HG03103 (cell line): ENCODE results near the gene CEP152.

Experiments used
- ATAC-seq: cut with Tn5 transposase; IDR thresholded peaks from one replicate; pipeline ENCODE4 v1.9.1; 2021; ENCODE audit warnings: low read depth; ENCODE audit not compliant: unreplicated experiment

The CEP152 gene

DNA sequence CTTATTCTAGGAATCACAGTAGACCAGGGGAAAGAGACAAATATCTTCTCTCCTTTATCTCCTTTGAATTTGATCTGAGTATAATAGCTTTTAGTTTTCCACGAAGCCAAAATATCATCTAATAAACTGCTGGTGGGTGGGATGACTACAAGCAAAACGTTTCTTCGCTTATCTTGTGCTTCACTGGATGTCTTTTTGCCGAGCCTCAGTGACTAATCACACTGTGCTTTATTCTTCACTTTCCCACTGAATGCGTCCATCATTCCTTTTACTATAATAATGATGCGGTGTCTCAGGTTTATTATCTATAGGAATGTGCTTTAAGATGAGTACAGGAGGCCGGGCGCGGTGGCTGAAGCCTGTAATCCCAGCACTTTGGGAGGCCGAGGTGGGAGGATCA, 32.5 kb downstream of the CEP152 start:
- ATAC-seq, result no peak

DNA sequence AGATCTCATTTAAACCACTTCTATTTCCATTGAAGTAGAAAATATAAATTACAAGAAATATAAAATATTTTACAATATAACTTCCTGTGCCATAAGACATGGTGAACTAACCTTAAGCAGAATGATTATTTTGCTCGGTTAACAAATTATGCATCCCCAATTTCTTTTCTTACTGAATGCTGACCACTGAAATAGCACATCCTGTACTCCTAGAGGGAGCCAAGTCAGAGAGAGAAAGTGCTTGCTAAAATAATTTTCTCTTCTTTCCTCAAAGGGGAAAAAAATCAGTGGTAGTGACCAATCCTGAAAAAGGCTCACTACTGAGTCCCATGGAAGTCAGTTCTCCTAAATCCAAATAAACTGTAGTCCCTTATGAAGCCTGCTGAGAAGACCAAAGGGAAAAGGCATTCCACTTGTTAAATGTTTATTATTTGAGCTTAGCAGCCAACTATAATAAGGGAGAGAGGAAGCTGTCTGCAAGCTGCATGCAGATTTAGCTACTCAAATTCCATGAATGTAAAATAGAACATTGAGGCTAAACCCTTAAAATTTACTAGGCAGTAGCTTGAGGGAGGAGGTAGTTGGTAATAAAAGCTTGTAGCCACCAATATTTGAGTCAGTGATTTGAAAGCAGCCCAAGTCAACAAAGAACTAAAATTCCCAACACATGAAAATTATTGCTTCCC, 33.1 kb downstream of the CEP152 start:
- ATAC-seq, result no peak

DNA sequence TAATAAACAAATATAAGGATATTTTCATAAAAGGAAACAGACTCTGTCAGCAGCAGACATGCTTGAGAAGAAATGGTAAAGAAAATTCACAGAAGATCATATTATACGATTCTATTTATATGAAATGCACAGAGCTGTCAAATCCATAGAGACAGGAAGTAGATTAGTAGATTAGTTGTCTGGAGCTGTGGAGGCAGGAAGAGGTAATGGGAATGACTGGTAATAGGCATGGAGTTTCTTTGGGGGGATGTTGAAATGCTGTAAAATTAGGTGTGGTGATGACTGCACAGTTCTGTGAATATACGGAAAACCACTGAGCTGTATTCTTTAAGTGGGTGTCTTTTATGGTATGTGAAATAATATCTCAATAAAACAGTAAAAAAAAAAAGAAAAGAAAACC, 35.3 kb downstream of the CEP152 start:
- ATAC-seq, result no peak

DNA sequence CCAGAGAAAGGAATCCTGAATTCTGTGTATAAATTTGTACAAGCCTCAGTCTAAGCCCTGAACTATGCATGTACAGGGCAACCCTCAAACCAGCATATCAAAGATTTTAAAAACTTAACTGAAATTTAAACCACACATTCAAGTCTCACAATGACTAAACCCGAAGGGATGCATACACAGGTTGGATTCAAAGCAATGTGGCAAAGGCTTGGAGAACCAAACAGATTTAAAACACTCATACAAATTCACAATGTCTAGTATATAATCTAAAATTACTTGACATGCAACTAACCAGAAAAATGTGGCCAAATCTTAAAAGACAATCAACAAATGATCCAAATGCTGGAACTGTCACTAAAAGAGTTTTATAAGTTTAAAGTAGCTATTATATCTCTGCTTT, 36.4 kb downstream of the CEP152 start:
- ATAC-seq, result no peak

- no peak for ATAC-seq
Observed at GRCh38 chr15:48766196-48766595, 44.7 kb downstream of the CEP152 start.

DNA sequence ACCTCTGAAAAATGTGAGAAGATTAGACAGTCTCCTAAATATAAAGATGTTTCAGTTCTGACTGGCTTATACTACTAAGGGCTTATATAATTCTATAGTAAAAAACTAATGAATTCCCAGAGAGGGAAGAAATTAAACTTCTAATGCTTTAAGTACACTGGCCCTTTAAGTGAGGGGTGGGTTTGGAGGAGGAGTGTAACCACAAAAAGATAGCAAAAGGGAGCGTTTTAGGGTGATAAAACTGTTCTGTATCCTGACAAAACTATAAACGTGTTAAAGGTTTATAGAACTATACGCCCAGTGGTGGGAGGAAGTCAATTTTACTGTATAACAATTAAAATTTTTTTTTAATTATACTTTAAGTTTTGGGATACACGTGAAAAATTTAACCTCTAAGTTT, 45.8 kb downstream of the CEP152 start:
- ATAC-seq, result no peak

- ATAC-seq, result no peak
Observed at GRCh38 chr15:48761393-48762158, 49.3 kb downstream of the CEP152 start.

- ATAC-seq, result no peak
Observed at GRCh38 chr15:48759921-48760320, 50.9 kb downstream of the CEP152 start.

DNA sequence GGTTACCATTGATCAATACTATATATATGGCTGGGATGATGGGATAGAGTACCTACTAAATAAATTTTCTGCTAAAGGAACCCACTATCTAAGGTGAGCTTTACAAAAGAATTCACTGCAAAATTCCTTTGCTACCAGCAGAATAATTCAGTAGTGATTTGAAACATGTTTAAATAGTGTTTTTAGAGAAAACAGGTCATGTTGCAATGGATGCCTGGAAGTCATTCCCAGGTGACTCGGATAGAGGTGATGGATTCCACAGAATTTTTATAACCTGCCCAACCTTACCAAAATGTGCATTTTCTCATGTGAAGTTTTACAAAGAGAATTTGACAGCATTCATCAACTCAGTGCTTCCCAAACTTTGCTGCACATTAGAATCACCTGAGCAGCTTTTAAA, 53.2 kb downstream of the CEP152 start:
- no peak for ATAC-seq

- ATAC-seq, result no peak
Observed at GRCh38 chr15:48754011-48754410, 56.9 kb downstream of the CEP152 start.

DNA sequence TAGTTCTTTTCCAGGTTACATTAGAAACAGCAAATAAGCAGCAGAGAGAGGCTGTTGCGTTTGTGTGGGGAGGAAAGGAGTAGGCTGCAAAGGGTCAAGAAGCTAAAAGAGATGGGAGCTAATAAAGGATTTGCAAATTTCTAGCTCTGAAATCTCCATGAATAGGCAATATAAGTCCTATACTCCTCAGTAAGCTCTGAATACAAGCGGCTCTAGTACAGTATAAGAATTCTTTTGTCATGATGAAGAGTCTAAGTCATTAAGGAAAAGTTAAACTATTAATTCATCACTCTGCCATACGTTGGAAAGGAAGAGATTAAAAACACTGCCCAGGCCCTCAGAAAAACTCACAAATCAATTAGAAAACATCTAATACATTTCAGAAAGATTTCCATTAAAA, 59.3 kb downstream of the CEP152 start:
- ATAC-seq, result no peak

DNA sequence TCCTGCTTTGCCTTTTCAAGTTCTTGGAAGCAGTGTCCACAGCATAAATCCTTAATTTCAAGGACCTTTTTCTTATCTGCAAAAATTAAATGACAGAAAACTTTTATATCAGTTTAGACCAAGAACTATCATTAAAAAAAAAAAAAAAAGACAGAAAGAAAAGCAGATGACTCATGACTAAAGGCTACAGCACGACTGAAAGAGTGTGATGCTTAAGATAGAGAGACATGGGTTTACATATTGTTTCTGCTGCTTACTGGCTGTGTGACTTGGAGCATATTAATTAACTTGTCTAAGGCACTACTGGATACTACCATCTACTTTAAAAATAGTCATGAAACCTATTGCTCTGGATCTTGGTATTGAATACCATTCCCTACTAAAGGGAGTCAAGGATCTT, 62.3 kb downstream of the CEP152 start:
- no peak for ATAC-seq

- no peak for ATAC-seq
Observed at GRCh38 chr15:48733615-48734014, 77.3 kb downstream of the CEP152 start.

- no peak for ATAC-seq
Observed at GRCh38 chr15:48730506-48730905, 80.4 kb downstream of the CEP152 start.

DNA sequence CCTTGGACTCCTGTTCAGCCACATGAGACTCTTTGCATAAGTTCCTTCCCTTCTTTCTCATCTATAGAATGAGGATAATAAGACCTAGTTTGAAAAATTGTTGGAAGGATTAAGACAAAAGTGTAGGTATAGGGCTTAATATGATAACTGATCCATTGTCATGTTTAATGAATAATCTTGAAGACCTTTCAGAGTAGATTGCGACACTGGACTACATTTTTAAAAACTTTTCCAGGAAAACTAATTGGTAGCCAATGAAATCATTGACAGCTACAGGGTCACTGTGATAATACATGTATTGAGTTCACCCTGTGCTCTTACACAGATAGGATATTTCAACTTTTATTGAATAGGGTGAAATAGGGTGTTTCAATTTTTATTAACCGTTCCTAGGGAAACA, 86.9 kb downstream of the CEP152 start:
- no peak for ATAC-seq

DNA sequence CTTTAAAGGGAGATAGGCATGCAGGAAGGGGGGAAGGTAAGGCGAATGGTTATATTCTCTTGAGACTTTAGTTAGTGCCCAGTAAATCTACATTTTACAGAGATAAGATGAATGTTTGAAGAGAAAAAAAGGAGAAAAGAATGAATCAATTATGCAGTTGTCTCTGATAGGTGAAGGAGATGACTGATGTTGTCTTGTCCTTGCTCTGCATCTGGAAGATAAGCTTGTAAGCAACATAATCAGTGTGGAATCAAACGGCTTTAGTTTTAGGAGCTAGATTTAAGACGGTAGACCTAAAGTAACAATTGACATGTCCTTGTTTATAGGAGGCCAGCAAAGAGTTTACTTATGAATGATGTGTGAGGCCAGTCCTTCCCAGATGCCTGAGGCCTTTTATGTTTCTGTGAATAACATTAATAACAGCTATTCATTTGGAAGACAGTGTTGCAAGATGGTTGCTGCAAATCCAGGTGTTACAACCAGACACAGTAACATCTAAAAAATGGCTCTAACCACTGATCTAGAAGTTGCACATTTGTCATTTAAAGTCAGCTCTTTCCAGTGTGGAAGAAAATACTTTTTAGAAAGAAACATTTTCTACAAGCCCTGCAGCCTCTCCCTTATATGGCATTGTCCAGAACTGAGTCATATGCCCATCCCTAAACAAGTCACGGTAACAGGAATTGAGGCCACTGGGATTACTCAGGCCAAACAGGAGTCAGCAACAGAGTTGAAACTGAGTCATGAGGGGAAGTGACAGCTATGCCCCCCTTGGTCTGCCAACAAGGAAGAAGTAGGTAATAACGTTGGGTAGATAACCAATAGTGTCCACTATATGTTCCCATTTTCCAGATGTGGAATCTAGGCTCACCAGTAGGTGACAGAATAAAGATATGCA, 87.9 kb downstream of the CEP152 start:
- ATAC-seq, result no peak

DNA sequence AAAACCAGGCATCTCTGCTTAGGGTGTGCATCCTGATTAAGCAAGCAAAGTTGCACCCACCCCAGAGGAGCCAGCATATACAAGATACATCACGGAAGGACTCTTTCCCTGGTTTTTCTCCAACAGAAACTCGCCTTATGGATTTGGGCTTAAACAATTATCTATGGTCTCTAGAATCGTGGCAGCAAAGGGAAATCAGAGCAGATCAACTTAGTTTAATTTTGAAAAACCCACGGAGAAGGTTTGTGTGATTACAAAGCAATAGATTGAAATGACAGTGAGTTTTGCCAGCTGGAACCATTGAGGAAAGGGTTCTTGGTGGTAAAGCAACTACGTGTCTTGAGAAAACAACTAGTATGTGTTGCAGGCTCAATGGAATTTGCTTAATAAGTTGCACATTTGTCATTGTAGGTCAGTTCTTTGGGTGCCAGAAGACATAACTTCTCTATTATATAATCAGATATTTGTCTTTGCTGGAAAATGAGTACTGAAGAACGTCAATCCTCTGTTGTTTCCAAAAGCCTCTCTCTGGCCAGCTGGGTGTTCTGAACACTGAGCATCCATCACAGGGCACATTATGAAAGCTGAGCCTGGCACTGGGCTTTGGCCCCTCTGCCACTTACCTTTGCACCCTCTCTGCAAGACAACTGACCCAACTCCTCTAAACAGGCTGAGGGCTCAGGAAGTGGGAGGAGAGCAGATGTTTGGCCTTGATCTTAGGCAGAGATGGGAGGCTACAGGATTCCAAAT, 89.6 kb downstream of the CEP152 start:
- ATAC-seq, result no peak

- ATAC-seq, result no peak
Observed at GRCh38 chr15:48720646-48721045, 90.2 kb downstream of the CEP152 start.

DNA sequence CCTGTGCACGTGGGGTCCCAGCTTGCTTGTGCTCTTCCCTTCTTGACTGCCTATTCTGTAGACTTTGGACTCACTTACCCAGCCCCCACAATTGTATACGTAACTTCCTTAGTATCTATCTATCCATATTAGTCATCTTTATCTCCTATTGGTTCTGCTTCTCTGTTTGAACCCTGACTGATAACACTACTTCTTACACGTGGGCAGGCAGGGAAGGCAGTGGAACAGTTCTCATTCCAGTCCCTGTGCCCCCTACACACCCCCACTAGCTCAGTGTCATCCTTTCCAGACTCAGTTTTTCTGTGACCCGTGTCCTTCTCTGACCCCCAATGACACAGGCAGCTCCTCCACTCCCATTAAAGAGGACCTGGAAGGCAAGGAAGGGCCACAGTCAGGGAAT, 91.2 kb downstream of the CEP152 start:
- no peak for ATAC-seq

- no peak for ATAC-seq
Observed at GRCh38 chr15:48718646-48719045, 92.2 kb downstream of the CEP152 start.

DNA sequence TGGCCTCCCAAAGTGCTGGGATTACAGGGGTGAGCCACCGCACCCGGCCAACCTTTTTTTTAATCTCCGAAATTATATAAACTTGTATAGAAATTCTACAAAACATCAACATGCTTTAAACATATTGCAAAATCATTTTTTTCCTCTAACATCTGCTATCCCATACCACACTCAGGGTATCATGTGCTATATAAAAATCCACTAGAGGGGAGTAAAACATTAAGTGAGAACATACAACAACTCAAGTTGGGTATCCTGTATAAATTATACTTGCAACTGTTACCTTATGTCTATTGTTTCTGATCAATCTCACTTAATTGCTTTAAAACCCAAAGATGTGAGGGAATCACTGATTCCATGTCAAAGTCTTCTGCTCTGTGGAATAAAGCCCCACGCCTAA, 93.4 kb downstream of the CEP152 start:
- no peak for ATAC-seq
